SK-N-SH (cell line): ENCODE data around the gene FAM120B. TPM values are rescaled to one million over a fixed set of nuclear protein-coding genes. Genes with fewer than 3 reads are reported as not detected.

Experiments used
- CTCF ChIA-PET: fragments of 300-600, 350-600 bp; formaldehyde crosslinking; extraction: SDS; loops from one replicate; lab custom pipeline; 2021; lab: Yijun Ruan, JAX
- POLR2A ChIA-PET: fragments of 350-600 bp; sonication (Branson Sonifier 250); formaldehyde crosslinking; extraction: SDS; loops from one replicate; lab custom pipeline; 2020; ENCODE audit warnings: antibody characterized with exemption, inconsistent platforms; lab: Yijun Ruan, JAX
- DNase-seq: peaks from one replicate; pipeline ENCODE4 v3.0.0; 2012
- H2AFZ ChIP-seq: fragments of 200-600 bp; sonication (generic); 2 replicates; pipeline ENCODE4 v1.8.1; 2016; ENCODE audit warnings: antibody characterized with exemption, mild to moderate bottlenecking, low read depth
- H3F3A ChIP-seq: fragments of 200-600 bp; sonication (generic); replicated peaks from 2 replicates; pipeline ENCODE3; 2016; ENCODE audit warnings: antibody characterized with exemption, mild to moderate bottlenecking; ENCODE audit not compliant: insufficient read depth
- H3K27ac ChIP-seq, 2 experiments: fragments of 200-500 bp in 1 of 2; fragments of 200-600 bp in 1 of 2; sonication (Bioruptor generic) in 1 of 2; sonication (generic), shearing (Covaris generic) in 1 of 2; 2 replicates each; pipeline versions ENCODE4 v1.5.1 to v1.6.1; 2014 to 2016; ENCODE audit warnings: low read depth in 2 of 2, inconsistent platforms in 1 of 2, low read length in 1 of 2, mild to moderate bottlenecking in 1 of 2, mixed read lengths in 1 of 2
- H3K27me3 ChIP-seq: fragments of 200-600 bp; sonication (generic), shearing (Covaris generic); 2 replicates; pipeline ENCODE4 v1.6.1; 2016; ENCODE audit warnings: mixed run types; ENCODE audit not compliant: insufficient read depth
- H3K36me3 ChIP-seq, 2 experiments: fragments of 200-500 bp in 1 of 2; fragments of 200-600 bp in 1 of 2; sonication (Bioruptor generic) in 1 of 2; sonication (generic) in 1 of 2; replicated peaks in 1 of 2; 2 replicates each; pipeline versions ENCODE3 to v1.5.1; 2014 to 2016; ENCODE audit warnings: low read length in 1 of 2, mild to moderate bottlenecking in 1 of 2; ENCODE audit not compliant: insufficient read depth in 2 of 2, control insufficient read depth in 1 of 2
- H3K4me1 ChIP-seq, 2 experiments: fragments of 200-500 bp in 1 of 2; fragments of 200-600 bp in 1 of 2; sonication (Bioruptor generic) in 1 of 2; sonication (generic), shearing (Covaris generic) in 1 of 2; 2 replicates each; pipeline versions ENCODE4 v1.5.1 to v1.6.1; 2014 to 2016; ENCODE audit warnings: low read depth in 1 of 2, low read length in 1 of 2, mixed run types in 1 of 2; ENCODE audit not compliant: insufficient read depth in 2 of 2, control insufficient read depth in 1 of 2
- H3K4me2 ChIP-seq: fragments of 200-600 bp; sonication (generic), shearing (Covaris generic); 2 replicates; pipeline ENCODE4 v1.6.1; 2017; ENCODE audit warnings: mixed run types
- H3K4me3 ChIP-seq, 2 experiments: fragments of 200-500 bp in 1 of 2; fragments of 200-600 bp in 1 of 2; sonication (Bioruptor generic) in 1 of 2; sonication (generic), shearing (Covaris generic) in 1 of 2; 2 replicates each; pipeline versions ENCODE4 v1.5.1 to v1.8.1; 2014 to 2016; ENCODE audit warnings: low read depth in 2 of 2, inconsistent platforms in 1 of 2, low read length in 1 of 2, mild to moderate bottlenecking in 1 of 2, mixed read lengths in 1 of 2, moderate library complexity in 1 of 2
- H3K79me2 ChIP-seq: fragments of 200-600 bp; sonication (generic); 2 replicates; pipeline ENCODE4 v1.8.1; 2017; ENCODE audit warnings: mild to moderate bottlenecking; ENCODE audit not compliant: insufficient read depth
- H3K9ac ChIP-seq: fragments of 200-600 bp; sonication (generic); 2 replicates; pipeline ENCODE4 v1.6.1; 2017; ENCODE audit warnings: mixed run types
- H3K9me2 ChIP-seq: fragments of 200-600 bp; sonication (generic); 2 replicates; pipeline ENCODE4 v1.6.1; 2017; ENCODE audit warnings: mixed run types
- H3K9me3 ChIP-seq: fragments of 200-600 bp; sonication (generic); 2 replicates; pipeline ENCODE4 v1.6.1; 2017; ENCODE audit warnings: mixed run types, mild to moderate bottlenecking, moderate library complexity
- H4K20me1 ChIP-seq: fragments of 200-600 bp; sonication (generic); 2 replicates; pipeline ENCODE4 v1.6.1; 2017; ENCODE audit warnings: mild to moderate bottlenecking, mixed run types; ENCODE audit not compliant: insufficient read depth
- CHD2 ChIP-seq: fragments of 150-350 bp; IDR thresholded peaks from 2 replicates; pipeline ENCODE4 v1.6.1; 2018; ENCODE audit warnings: low read length; ENCODE audit not compliant: partially characterized antibody
- ELF1 ChIP-seq: IDR thresholded peaks from 2 replicates; pipeline ENCODE4 v1.4.0; 2012
- EP300 ChIP-seq, 2 experiments: IDR thresholded peaks; 2 replicates each; pipeline versions ENCODE4 v1.4.0 to v1.6.1; 2012; ENCODE audit warnings: borderline replicate concordance in 1 of 2, low read depth in 1 of 2, low read length in 1 of 2
- FOXJ3 ChIP-seq: sonication (generic); formaldehyde crosslinking; IDR thresholded peaks from 2 replicates; pipeline ENCODE4 v1.5.1; 2020; ENCODE audit warnings: mild to moderate bottlenecking, missing genetic modification reagents
- JUND ChIP-seq: IDR thresholded peaks from 2 replicates; pipeline ENCODE4 v1.4.0; 2012
- MXI1 ChIP-seq: IDR thresholded peaks from 2 replicates; pipeline ENCODE4 v1.6.1; 2012; ENCODE audit warnings: mild to moderate bottlenecking, low read depth, low read length, improper control_type of control experiment
- NRF1 ChIP-seq: IDR thresholded peaks from 2 replicates; pipeline ENCODE4 v1.6.1; 2012; ENCODE audit warnings: low read depth, mild to moderate bottlenecking, low read length
- POLR2AphosphoS5 ChIP-seq: IDR thresholded peaks from 2 replicates; pipeline ENCODE4 v1.6.1; 2012; ENCODE audit warnings: low read depth, low read length
- RCOR1 ChIP-seq: fragments of 150-350 bp; IDR thresholded peaks from 2 replicates; pipeline ENCODE4 v1.6.1; 2017; ENCODE audit warnings: antibody characterized with exemption, low read length
- SIN3A ChIP-seq: IDR thresholded peaks from 2 replicates; pipeline ENCODE4 v1.6.1; 2012; ENCODE audit warnings: low read depth, mild to moderate bottlenecking, low read length, moderate library complexity, borderline replicate concordance
- SMC3 ChIP-seq: IDR thresholded peaks from 2 replicates; pipeline ENCODE4 v1.6.1; 2012; ENCODE audit warnings: low read depth, low read length, improper control_type of control experiment
- YY1 ChIP-seq: IDR thresholded peaks from 2 replicates; pipeline ENCODE4 v1.4.0; 2012; ENCODE audit warnings: low read depth, mild to moderate bottlenecking
- WGBS: methylation state at CpG from one replicate; pipeline ENCODE4 v1.1.6; 2017; ENCODE audit warnings: low lambda C conversion rate; 5-methylcytosine and 5-hydroxymethylcytosine counted together
- polyA plus RNA-seq, 3 experiments: library from polyadenylated mRNA; depleted of rRNA; stranded (reverse); fragments of >200 nt; gene quantifications; 2 replicates each; pipeline ENCODE4 v1.2.3, GENCODE V29; 2012
- TF ChIP-seq, protein P1 (sequence below): IDR thresholded peaks from 2 replicates; pipeline ENCODE4 v1.4.0; 2012; ENCODE audit warnings: low read depth, borderline replicate concordance
- TF ChIP-seq, protein P2 (sequence below): IDR thresholded peaks from 2 replicates; pipeline ENCODE4; 2012
- TF ChIP-seq, protein P3 (sequence below): IDR thresholded peaks from 2 replicates; pipeline ENCODE4 v1.4.0; 2012; ENCODE audit warnings: low read depth, borderline replicate concordance

The FAM120B gene
- polyA plus RNA-seq, 1 of the 3 experiments (the other 2 are of a cell fraction), result 7.7 TPM

DNA sequence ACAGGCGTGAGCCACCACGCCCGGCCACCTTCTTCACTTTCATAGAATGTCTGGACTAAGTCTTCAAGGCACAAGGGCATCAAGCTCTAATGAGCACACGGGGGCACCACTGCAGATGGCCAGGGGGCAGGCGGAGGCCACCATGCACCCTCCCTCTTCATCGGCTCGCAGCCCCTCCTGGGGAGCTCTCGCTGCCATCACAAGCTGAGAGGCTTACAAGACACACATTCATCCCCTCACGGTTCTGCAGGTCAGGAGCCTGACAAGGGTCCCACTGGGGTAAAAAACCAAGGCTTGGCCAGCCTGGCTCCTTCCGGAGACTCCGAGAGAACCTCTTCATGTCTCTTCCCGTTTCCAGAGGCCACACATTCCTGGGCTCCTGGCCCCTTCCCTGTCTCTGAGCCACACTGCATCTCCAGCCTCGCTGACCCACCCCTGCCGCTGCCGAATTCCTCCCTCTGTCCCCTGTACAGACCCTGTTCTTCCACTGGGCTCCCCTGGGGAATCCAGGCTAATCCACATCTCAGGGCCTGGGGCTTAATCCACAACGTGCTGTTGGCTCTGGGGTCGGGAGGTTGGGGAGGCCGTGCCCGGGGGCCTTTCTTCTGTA lies 35.5 kb upstream of the FAM120B start:
- H4K20me1 ChIP-seq, result no peaks in the 10 kb centered on the region
- DNase-seq, result no peak
- no peak overlapping the region for H3K4me2 ChIP-seq
- no peak overlapping the region for H3K4me3 ChIP-seq
- POLR2A ChIA-PET, result no interaction called here
- no peaks in the 10 kb centered on the region for H3K9me2 ChIP-seq
- CTCF ChIA-PET, result interaction anchor here (1.1 to 1.2 kb wide), 2 partner anchors 10 to 120 kb away, joined by 3 read pairs; no protein-coding TSS in a partner anchor
- no peak overlapping the region for H2AFZ ChIP-seq
- H3K27ac ChIP-seq, result no peak overlapping the region
- TF ChIP-seq, protein P1, sequence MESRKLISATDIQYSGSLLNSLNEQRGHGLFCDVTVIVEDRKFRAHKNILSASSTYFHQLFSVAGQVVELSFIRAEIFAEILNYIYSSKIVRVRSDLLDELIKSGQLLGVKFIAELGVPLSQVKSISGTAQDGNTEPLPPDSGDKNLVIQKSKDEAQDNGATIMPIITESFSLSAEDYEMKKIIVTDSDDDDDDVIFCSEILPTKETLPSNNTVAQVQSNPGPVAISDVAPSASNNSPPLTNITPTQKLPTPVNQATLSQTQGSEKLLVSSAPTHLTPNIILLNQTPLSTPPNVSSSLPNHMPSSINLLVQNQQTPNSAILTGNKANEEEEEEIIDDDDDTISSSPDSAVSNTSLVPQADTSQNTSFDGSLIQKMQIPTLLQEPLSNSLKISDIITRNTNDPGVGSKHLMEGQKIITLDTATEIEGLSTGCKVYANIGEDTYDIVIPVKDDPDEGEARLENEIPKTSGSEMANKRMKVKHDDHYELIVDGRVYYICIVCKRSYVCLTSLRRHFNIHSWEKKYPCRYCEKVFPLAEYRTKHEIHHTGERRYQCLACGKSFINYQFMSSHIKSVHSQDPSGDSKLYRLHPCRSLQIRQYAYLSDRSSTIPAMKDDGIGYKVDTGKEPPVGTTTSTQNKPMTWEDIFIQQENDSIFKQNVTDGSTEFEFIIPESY, result no peak
- TF ChIP-seq, protein P2, sequence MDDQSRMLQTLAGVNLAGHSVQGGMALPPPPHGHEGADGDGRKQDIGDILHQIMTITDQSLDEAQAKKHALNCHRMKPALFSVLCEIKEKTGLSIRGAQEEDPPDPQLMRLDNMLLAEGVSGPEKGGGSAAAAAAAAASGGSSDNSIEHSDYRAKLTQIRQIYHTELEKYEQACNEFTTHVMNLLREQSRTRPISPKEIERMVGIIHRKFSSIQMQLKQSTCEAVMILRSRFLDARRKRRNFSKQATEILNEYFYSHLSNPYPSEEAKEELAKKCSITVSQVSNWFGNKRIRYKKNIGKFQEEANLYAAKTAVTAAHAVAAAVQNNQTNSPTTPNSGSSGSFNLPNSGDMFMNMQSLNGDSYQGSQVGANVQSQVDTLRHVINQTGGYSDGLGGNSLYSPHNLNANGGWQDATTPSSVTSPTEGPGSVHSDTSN, result no peak
- no peaks in the 10 kb centered on the region for H3F3A ChIP-seq
- H3K79me2 ChIP-seq, result no peaks in the 10 kb centered on the region
- no peaks in the 10 kb centered on the region for H3K36me3 ChIP-seq
- H3K9ac ChIP-seq, result no peak overlapping the region
- WGBS, result 70% methylated on average over 11 of the region's 19 CpGs
- H3K4me1 ChIP-seq, result no peaks in the 10 kb centered on the region
- no peaks in the 10 kb centered on the region for H3K9me3 ChIP-seq
- H3K27me3 ChIP-seq, result no peaks in the 10 kb centered on the region; the same call in 1 of the 2 replicates

DNA sequence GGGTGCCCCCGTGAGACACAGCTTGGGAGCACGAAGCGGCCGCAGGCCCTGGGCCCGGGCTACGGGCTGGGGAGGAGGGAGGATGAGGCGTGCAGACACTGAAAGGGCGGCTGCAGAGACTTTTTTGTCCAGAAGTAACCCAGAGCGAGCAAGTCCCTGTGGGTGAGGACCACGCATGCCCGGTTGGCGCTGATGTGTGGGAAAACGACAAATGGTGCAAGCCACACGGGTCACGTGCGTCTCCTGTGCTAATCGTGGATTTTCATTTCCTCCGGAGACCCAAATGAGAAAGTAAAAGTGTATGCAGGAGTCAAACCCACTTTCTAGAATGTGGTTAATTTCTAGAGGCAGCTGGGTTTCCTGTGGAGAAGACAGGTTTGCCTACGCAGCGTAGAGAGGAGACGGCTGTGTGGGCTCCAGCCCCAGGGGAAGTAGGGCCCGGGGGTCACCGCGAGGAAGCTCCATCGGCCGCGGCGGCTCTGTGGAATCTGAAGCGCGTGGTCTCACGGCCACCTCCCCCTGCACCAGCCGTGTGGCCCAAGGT lies 34.7 kb upstream of the FAM120B start:
- no peaks in the 10 kb centered on the region for H3K79me2 ChIP-seq
- H2AFZ ChIP-seq, result no peak overlapping the region
- H3K9ac ChIP-seq, result no peak overlapping the region
- 75% methylated on average over 31 of the region's 32 CpGs for WGBS
- H3K36me3 ChIP-seq, result no peaks in the 10 kb centered on the region
- no peaks in the 10 kb centered on the region for H3K4me1 ChIP-seq
- H3K9me3 ChIP-seq, result no peaks in the 10 kb centered on the region
- no peaks in the 10 kb centered on the region for H3K9me2 ChIP-seq
- no peaks in the 10 kb centered on the region for H3F3A ChIP-seq
- H3K4me2 ChIP-seq, result no peak overlapping the region
- POLR2A ChIA-PET, result no interaction called here
- no peaks in the 10 kb centered on the region; the same call in 1 of the 2 replicates for H3K27me3 ChIP-seq
- no peak for DNase-seq
- H3K4me3 ChIP-seq, result no peak overlapping the region
- H4K20me1 ChIP-seq, result no peaks in the 10 kb centered on the region
- CTCF ChIA-PET, result interaction anchor here (0.8 to 2.1 kb wide), 3 partner anchors 11 to 440 kb away, joined by 3 to 7 read pairs (median 3); no protein-coding TSS in a partner anchor
- TF ChIP-seq JUND, result no peak
- TF ChIP-seq, protein P3, sequence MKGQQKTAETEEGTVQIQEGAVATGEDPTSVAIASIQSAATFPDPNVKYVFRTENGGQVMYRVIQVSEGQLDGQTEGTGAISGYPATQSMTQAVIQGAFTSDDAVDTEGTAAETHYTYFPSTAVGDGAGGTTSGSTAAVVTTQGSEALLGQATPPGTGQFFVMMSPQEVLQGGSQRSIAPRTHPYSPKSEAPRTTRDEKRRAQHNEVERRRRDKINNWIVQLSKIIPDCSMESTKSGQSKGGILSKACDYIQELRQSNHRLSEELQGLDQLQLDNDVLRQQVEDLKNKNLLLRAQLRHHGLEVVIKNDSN, result no peak
- TF ChIP-seq NRF1, result no peak
- no peak for TF ChIP-seq FOXJ3 (CRISPR knock-in tag)
- no peak for TF ChIP-seq MXI1
- TF ChIP-seq CHD2, result no peak
- TF ChIP-seq SMC3, result no peak
- TF ChIP-seq ELF1, result no peak
- TF ChIP-seq, protein P1, result no peak
- TF ChIP-seq RCOR1, result no peak
- no peak for TF ChIP-seq POLR2AphosphoS5
- no peak for TF ChIP-seq SIN3A
- no peak for TF ChIP-seq YY1
- no peak for TF ChIP-seq EP300 (IDR thresholded peaks at IDR 0.05; ENCODE audit: borderline replicate concordance in 1 of 2, low read depth in 1 of 2, low read length in 1 of 2)
- H3K27ac ChIP-seq, result no peak overlapping the region
